ENCODE measurements around the gene CFAP57. TPM values are rescaled to one million over a fixed set of nuclear protein-coding genes. Genes with fewer than 3 reads are reported as not detected.

CFAP57 gene
- total and polyA plus RNA-seq, 2 of the 8 experiments (the other 6 are each of a cell fraction or from before 2014, with no cell fraction given) = 0.20 to 0.80 TPM

- TF ChIP-seq EP300 (IDR thresholded peaks at IDR 0.05; ENCODE audit: borderline replicate concordance in 1 of 2, low read depth in 2 of 2, low read length in 2 of 2) (no peak), CHD1 (IDR thresholded peaks at IDR 0.05; ENCODE audit: low read depth, low read length) (no peak), RBBP5 (IDR thresholded peaks at IDR 0.05; ENCODE audit: borderline replicate concordance, low read depth, low read length) (no peak), EZH2 (IDR thresholded peaks at IDR 0.05; ENCODE audit: low read depth, low read length, severe bottlenecking) (no peak), SP4 (IDR thresholded peaks at IDR 0.05; ENCODE audit: low read length) (no peak), KDM4A (IDR thresholded peaks at IDR 0.05; ENCODE audit: low read depth, low read length, severe bottlenecking) (no peak), YY1 (IDR thresholded peaks at IDR 0.05; ENCODE audit: low read depth, low read length) (no peak), TCF12 (IDR thresholded peaks at IDR 0.05; ENCODE audit: low read depth, low read length) (no peak)
Measured at GRCh38 chr1:43292679-43293078, 120.5 kb downstream of the CFAP57 start (continued).

Data from H1 (cell line).